Mesendoderm (in vitro differentiated cells): ENCODE measurements around the gene ADARB2.

Experiments used
- DNase-seq: peaks from one replicate; pipeline ENCODE4 v3.0.0; 2013
- H2AK5ac ChIP-seq: 2 replicates; pipeline ENCODE4 v1.6.1; 2013; ENCODE audit warnings: low read length, inconsistent platforms
- H2BK120ac ChIP-seq: 2 replicates; pipeline ENCODE4 v1.6.1; 2013; ENCODE audit warnings: low read depth, mild to moderate bottlenecking, low read length, moderate library complexity, mixed read lengths
- H2BK15ac ChIP-seq: replicated peaks from 2 replicates; pipeline ENCODE4 v1.6.1; 2013; ENCODE audit warnings: low read depth, mild to moderate bottlenecking, moderate library complexity
- H2BK5ac ChIP-seq: 2 replicates; pipeline ENCODE4 v1.6.1; 2013; ENCODE audit warnings: low read length, inconsistent platforms
- H3K18ac ChIP-seq: 2 replicates; pipeline ENCODE4 v1.6.1; 2013; ENCODE audit warnings: mild to moderate bottlenecking, low read length, mixed read lengths
- H3K23ac ChIP-seq: one replicate; pipeline ENCODE4 v1.6.1; 2013; ENCODE audit warnings: low read length
- H3K27ac ChIP-seq: 2 replicates; pipeline ENCODE4 v1.5.1; 2013; ENCODE audit warnings: low read depth, mild to moderate bottlenecking, inconsistent platforms, low read length, moderate library complexity
- H3K27me3 ChIP-seq: 2 replicates; pipeline ENCODE4 v1.6.1; 2013; ENCODE audit warnings: low read length, control low read depth, mild to moderate bottlenecking, inconsistent platforms; ENCODE audit not compliant: insufficient read depth, poor library complexity
- H3K36me3 ChIP-seq: 2 replicates; pipeline ENCODE4 v1.6.1; 2013; ENCODE audit warnings: low read length, inconsistent platforms; ENCODE audit not compliant: control insufficient read depth, insufficient read depth
- H3K4ac ChIP-seq: one replicate; pipeline ENCODE4 v1.6.1; 2013; ENCODE audit warnings: low read depth, mild to moderate bottlenecking, low read length, moderate library complexity
- H3K4me1 ChIP-seq: 2 replicates; pipeline ENCODE4 v1.6.1; 2013; ENCODE audit warnings: low read depth, low read length, inconsistent platforms; ENCODE audit not compliant: control insufficient read depth
- H3K4me2 ChIP-seq: 2 replicates; pipeline ENCODE4 v1.6.1; 2013; ENCODE audit warnings: low read length
- H3K4me3 ChIP-seq: 2 replicates; pipeline ENCODE4 v1.5.1; 2013; ENCODE audit warnings: mild to moderate bottlenecking, low read length
- H3K56ac ChIP-seq: one replicate; pipeline ENCODE4 v1.6.1; 2013; ENCODE audit warnings: low read length
- H3K79me1 ChIP-seq: 2 replicates; pipeline ENCODE4 v1.6.1; 2013; ENCODE audit warnings: low read length, inconsistent platforms
- H3K79me2 ChIP-seq: 2 replicates; pipeline ENCODE4 v1.6.1; 2013; ENCODE audit warnings: mild to moderate bottlenecking, low read length; ENCODE audit not compliant: control insufficient read depth, insufficient read depth
- H3K9ac ChIP-seq: 2 replicates; pipeline ENCODE4 v1.6.1; 2013; ENCODE audit warnings: low read length, inconsistent platforms
- H4K5ac ChIP-seq: one replicate; pipeline ENCODE4 v1.6.1; 2013; ENCODE audit warnings: low read length
- H4K8ac ChIP-seq: one replicate; pipeline ENCODE4 v1.6.1; 2013; ENCODE audit warnings: low read depth, mild to moderate bottlenecking, control low read depth, low read length, moderate library complexity
- WGBS: extraction: QIAGEN DNeasy Blood & Tissue Kit; methylation state at CpG from one replicate; pipeline ENCODE4 v1.1.7; 2013; ENCODE audit warnings: low lambda C conversion rate, missing lambda C conversion rate; ENCODE audit not compliant: insufficient coverage; ENCODE audit errors: extremely low coverage; 5-methylcytosine and 5-hydroxymethylcytosine counted together

ADARB2 gene

DNA sequence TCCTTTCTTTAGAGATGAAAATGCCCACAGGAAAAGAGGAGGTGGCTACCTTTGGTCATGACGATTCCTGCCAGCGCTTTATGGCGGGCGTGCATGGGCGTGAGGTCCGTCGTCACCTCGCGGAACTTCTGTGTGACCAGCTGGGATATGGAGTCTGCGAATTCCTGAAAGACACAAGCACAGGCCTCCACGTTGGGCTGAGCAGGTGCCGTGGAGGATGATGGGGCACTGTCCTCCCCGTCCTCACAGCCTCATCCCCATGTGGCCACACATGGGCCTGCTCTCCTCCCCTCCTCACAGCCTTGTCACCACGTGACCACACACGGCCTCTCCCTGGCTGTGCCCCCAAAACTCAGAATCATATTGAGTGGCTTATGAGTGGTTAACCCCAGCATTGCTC, 466.4 kb downstream of the ADARB2 start:
- no peak overlapping the region for H4K8ac ChIP-seq
- no CpG with 5 or more reads among the region's 15 CpGs for WGBS
- no peak overlapping the region for H3K4ac ChIP-seq
- H4K5ac ChIP-seq: no peak overlapping the region
- no peaks in the 10 kb centered on the region for H3K79me2 ChIP-seq
- no peak overlapping the region for H3K18ac ChIP-seq
- no peaks in the 10 kb centered on the region for H3K79me1 ChIP-seq
- no peak overlapping the region for H3K4me3 ChIP-seq
- H3K36me3 ChIP-seq: no peaks in the 10 kb centered on the region
- no peak overlapping the region for H2BK15ac ChIP-seq
- H2BK120ac ChIP-seq: no peak overlapping the region
- H3K23ac ChIP-seq: no peak overlapping the region
- H3K4me2 ChIP-seq: no peak overlapping the region
- H3K27ac ChIP-seq: no peak overlapping the region
- no peak overlapping the region for H2AK5ac ChIP-seq
- H3K27me3 ChIP-seq: no peaks in the 10 kb centered on the region
- H3K9ac ChIP-seq: no peak overlapping the region
- H2BK5ac ChIP-seq: no peak overlapping the region
- no peaks in the 10 kb centered on the region for H3K4me1 ChIP-seq
- no peak for DNase-seq
- no peak overlapping the region for H3K56ac ChIP-seq

DNA sequence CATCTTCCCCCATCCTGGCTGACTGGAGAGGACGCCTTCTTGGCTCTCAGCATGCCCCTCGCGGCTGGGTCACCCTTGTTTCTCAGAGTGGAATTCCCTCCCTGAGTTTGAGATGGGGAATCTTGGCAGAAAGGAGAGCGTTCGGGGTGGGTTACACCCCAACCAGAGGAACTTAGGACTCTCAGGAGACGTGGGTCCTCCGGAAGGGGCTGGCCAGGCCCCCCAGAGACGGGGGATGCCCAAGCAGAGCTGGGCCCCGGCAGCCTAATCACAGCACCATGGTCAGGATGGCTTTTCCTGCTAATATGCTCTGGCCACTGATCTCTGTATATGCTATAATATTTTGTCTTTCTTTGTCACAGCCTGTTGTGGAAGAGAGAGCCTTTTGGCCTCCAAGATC, 466.8 kb downstream of the ADARB2 start:
- no peak overlapping the region for H4K8ac ChIP-seq
- DNase-seq: no peak
- no CpG with 5 or more reads among the region's 9 CpGs for WGBS
- no peak overlapping the region for H2BK120ac ChIP-seq
- no peak overlapping the region for H3K4ac ChIP-seq
- no peak overlapping the region for H2BK15ac ChIP-seq
- no peak overlapping the region for H3K4me2 ChIP-seq
- no peak overlapping the region for H3K18ac ChIP-seq
- no peaks in the 10 kb centered on the region for H3K27me3 ChIP-seq
- no peak overlapping the region for H3K56ac ChIP-seq
- no peak overlapping the region for H2AK5ac ChIP-seq
- no peak overlapping the region for H4K5ac ChIP-seq
- H2BK5ac ChIP-seq: no peak overlapping the region
- H3K36me3 ChIP-seq: no peaks in the 10 kb centered on the region
- H3K79me1 ChIP-seq: no peaks in the 10 kb centered on the region
- H3K27ac ChIP-seq: no peak overlapping the region
- H3K23ac ChIP-seq: no peak overlapping the region
- no peak overlapping the region for H3K4me3 ChIP-seq
- H3K9ac ChIP-seq: no peak overlapping the region
- H3K79me2 ChIP-seq: no peaks in the 10 kb centered on the region
- no peaks in the 10 kb centered on the region for H3K4me1 ChIP-seq

DNA sequence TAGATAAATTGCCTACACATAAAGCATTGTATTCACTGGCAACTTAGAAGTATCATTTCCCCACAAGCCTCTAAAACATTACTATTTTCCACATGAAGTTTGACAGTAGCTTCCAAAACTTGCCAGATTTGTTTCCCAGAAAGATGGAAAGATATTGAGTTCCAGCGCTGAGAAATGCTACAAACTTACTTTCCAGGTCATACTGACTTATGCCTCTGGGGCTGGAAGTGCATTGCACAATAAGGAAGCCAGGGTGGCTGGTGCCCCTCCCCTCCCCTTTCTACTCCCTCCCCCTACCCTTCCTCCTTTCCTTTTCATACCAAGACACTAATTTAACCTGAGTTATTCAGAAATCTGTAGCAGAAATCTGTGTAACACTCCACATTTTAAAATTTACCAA, 468.5 kb downstream of the ADARB2 start:
- Histone ChIP-seq H2BK15ac (no peak overlapping the region), H4K5ac (no peak overlapping the region), H3K4ac (no peak overlapping the region), H3K4me3 (no peak overlapping the region), H3K79me2 (no peaks in the 10 kb centered on the region), H2AK5ac (no peak overlapping the region), H3K79me1 (no peaks in the 10 kb centered on the region), H3K4me2 (no peak overlapping the region), H3K4me1 (no peaks in the 10 kb centered on the region), H2BK5ac (no peak overlapping the region), H4K8ac (no peak overlapping the region), H2BK120ac (no peak overlapping the region), H3K23ac (no peak overlapping the region), H3K56ac (no peak overlapping the region), H3K27ac (no peak overlapping the region), H3K36me3 (no peaks in the 10 kb centered on the region), H3K27me3 (no peaks in the 10 kb centered on the region), H3K18ac (no peak overlapping the region), H3K9ac (no peak overlapping the region)
- no CpG with 5 or more reads among the region's 1 CpG for WGBS
- DNase-seq: peak; percentile 40

DNA sequence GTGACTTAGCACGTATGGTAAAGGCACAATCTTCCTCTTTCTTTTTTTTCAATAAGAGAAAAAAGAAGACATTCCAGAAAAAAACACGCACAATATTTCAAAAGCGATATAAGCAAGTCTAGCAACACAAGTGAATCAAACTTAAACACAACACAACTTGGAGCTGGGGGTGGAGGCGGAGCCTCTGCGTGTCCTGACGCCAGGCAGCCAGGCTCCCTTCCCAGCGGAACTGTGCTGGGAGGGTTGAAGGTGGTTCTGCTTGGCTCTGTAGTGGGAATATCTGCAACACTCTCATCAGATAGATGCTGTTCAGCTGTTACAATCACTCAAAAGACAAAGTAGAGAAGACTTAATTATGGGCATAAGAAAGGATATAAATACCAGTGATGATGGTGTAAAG, 469.8 kb downstream of the ADARB2 start:
- H3K27ac ChIP-seq: no peak overlapping the region
- no CpG with 5 or more reads among the region's 7 CpGs for WGBS

DNA sequence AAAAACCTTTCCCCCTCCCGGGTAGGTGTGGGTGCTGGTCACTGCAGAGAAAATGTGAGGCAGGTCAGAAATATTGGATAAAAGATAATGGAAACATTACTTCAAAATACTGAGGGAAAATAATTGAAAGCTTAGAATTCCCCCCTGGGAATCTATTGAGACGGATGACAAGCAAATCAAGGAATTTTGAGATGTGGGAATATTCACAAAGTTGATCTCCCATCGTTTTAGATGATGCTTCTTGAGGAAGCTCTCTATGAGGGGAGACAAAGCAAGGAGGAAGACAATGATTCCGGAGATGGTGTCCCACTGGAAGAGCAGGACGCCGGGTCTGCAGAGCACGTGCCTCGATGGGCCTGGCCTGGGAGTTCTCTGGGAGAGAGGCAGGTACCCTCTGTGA, 470.2 kb downstream of the ADARB2 start:
- Histone ChIP-seq H2BK5ac (no peak overlapping the region), H3K18ac (no peak overlapping the region), H3K27ac (no peak overlapping the region), H2AK5ac (no peak overlapping the region), H3K4me1 (no peaks in the 10 kb centered on the region), H3K79me2 (no peaks in the 10 kb centered on the region), H3K9ac (no peak overlapping the region), H3K79me1 (no peaks in the 10 kb centered on the region), H4K5ac (no peak overlapping the region), H3K23ac (no peak overlapping the region), H2BK15ac (no peak overlapping the region), H3K4me3 (no peak overlapping the region), H2BK120ac (no peak overlapping the region), H3K27me3 (no peaks in the 10 kb centered on the region), H3K56ac (no peak overlapping the region), H3K4me2 (no peak overlapping the region), H3K36me3 (no peaks in the 10 kb centered on the region), H4K8ac (no peak overlapping the region), H3K4ac (no peak overlapping the region)
- DNase-seq: no peak
- WGBS: no CpG with 5 or more reads among the region's 8 CpGs

More for the DNA sequence above, 469.8 kb downstream of the ADARB2 start:
- H3K23ac ChIP-seq: no peak overlapping the region
- no peak overlapping the region for H2BK120ac ChIP-seq
- H3K18ac ChIP-seq: no peak overlapping the region
- H3K9ac ChIP-seq: no peak overlapping the region
- no peak overlapping the region for H4K5ac ChIP-seq
- H3K79me1 ChIP-seq: no peaks in the 10 kb centered on the region
- no peaks in the 10 kb centered on the region for H3K27me3 ChIP-seq
- no peak overlapping the region for H2BK5ac ChIP-seq
- no peak overlapping the region for H3K4me3 ChIP-seq
- no peak for DNase-seq
- no peaks in the 10 kb centered on the region for H3K4me1 ChIP-seq
- no peak overlapping the region for H3K4ac ChIP-seq
- no peak overlapping the region for H4K8ac ChIP-seq
- no peak overlapping the region for H2BK15ac ChIP-seq
- H3K4me2 ChIP-seq: no peak overlapping the region
- no peaks in the 10 kb centered on the region for H3K79me2 ChIP-seq
- H3K56ac ChIP-seq: no peak overlapping the region
- H3K36me3 ChIP-seq: no peaks in the 10 kb centered on the region
- H2AK5ac ChIP-seq: no peak overlapping the region

DNA sequence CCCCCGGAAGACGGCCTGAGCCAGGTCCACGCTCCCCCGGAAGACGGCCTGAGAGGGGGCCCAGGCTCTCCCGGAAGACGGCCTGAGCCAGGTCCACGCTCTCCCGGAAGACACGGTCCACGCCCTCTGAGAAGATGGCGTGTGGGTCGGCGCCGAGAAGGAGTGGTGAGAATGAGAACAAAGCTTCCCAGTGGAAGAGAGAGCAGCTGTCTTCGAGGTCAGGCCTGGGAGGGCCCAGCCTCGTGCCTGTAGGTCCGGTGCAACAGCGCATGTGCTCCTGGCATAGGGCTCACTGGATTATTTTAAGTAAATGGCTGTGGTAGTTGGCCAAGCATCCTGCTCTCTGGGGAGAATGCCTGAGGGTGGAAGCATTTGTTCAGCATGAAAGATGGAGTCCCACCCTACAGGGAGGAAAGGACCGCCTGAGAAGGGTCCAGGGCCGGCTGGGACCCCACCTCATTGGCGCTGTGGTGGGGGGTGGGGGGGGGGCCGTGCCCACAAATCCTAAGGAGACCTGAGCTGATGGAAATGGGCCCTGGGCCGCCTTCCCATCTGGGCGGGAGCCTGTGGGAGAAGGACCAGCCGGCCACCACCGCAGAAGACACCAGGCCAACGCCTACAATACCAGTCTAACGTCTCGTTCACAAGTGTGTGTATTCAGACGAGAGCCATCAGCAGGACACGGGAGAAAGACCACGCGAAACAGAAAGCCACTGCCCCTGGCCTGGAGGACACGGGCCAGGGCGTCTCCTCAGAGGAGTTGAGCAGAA, 471.1 kb downstream of the ADARB2 start:
- Histone ChIP-seq H3K23ac (no peak overlapping the region), H3K9ac (no peak overlapping the region), H3K79me2 (no peaks in the 10 kb centered on the region), H2BK120ac (no peak overlapping the region), H3K4me3 (no peak overlapping the region), H3K79me1 (no peaks in the 10 kb centered on the region), H3K27ac (no peak overlapping the region), H3K4ac (no peak overlapping the region), H4K5ac (no peak overlapping the region), H3K36me3 (no peaks in the 10 kb centered on the region), H3K18ac (no peak overlapping the region), H3K56ac (no peak overlapping the region), H4K8ac (no peak overlapping the region), H2BK15ac (no peak overlapping the region), H3K27me3 (no peaks in the 10 kb centered on the region), H2AK5ac (no peak overlapping the region), H2BK5ac (no peak overlapping the region), H3K4me2 (no peak overlapping the region), H3K4me1 (no peaks in the 10 kb centered on the region)
- DNase-seq: no peak
- WGBS: no CpG with 5 or more reads among the region's 36 CpGs
